G401.6 (cell line): Measurements from ENCODE around the gene TPM3.
"Not testable (repeated sequence)": the region's sequence is repeated elsewhere in the genome, so short reads cannot be mapped to it uniquely, and the experiment has no call there.

ENCODE experiments used
- FAIRE-seq: peaks from 2 replicates; lab custom pipeline; 2012; peaks lifted over from hg19 to GRCh38; lab: Jason Lieb, UNC

Gene TPM3

GRCh38 chr1:154166207-154166606 is 25.7 kb downstream of the TPM3 start:
- no peak for FAIRE-seq

- FAIRE-seq: no peak
These were observed 32.3 kb downstream of the TPM3 start for GRCh38 chr1:154159554-154159953.

- FAIRE-seq: no peak
These were observed 33.4 kb downstream of the TPM3 start for GRCh38 chr1:154158307-154159125.

GRCh38 chr1:154157520-154158306 is 34.2 kb downstream of the TPM3 start:
- no peak for FAIRE-seq

- FAIRE-seq: no peak
These were observed 36.6 kb downstream of the TPM3 start for GRCh38 chr1:154155251-154155650.

GRCh38 chr1:154154534-154155191 is 37.2 kb downstream of the TPM3 start, which contains the start of gene NUP210L:
Gene NUP210L (minus strand): TSS chr1:154155073.
- no peak for FAIRE-seq

- no peak for FAIRE-seq
These were observed 37.8 kb downstream of the TPM3 start for GRCh38 chr1:154154053-154154452.

- FAIRE-seq: no peak
These were observed 40.6 kb downstream of the TPM3 start for GRCh38 chr1:154151311-154151710.

GRCh38 chr1:154148807-154149206 is 43.1 kb downstream of the TPM3 start:
- no peak for FAIRE-seq

GRCh38 chr1:154147505-154147904 is 44.4 kb downstream of the TPM3 start:
- not testable (repeated sequence) for FAIRE-seq

GRCh38 chr1:154145986-154146385 is 45.9 kb downstream of the TPM3 start:
- no peak for FAIRE-seq

GRCh38 chr1:154142358-154142757 is 49.5 kb downstream of the TPM3 start:
- no peak for FAIRE-seq

GRCh38 chr1:154141240-154141639 is 50.7 kb downstream of the TPM3 start:
- no peak for FAIRE-seq

- FAIRE-seq: no peak
These were observed 54.0 kb downstream of the TPM3 start for GRCh38 chr1:154137888-154138287.

GRCh38 chr1:154133256-154133655 is 58.6 kb downstream of the TPM3 start:
- no peak for FAIRE-seq

GRCh38 chr1:154129391-154129970 is 62.4 kb downstream of the TPM3 start:
- FAIRE-seq: no peak

- not testable (repeated sequence) for FAIRE-seq
These were observed 68.7 kb downstream of the TPM3 start for GRCh38 chr1:154123205-154123604.

GRCh38 chr1:154117642-154118041 is 74.3 kb downstream of the TPM3 start:
- FAIRE-seq: peak; percentile 66

GRCh38 chr1:154115180-154115579 is 76.7 kb downstream of the TPM3 start:
- FAIRE-seq: no peak
